Stimulated activated CD4-positive, alpha-beta T cell treated with anti-CD3 and anti-CD28 coated beads, Interleukin-12 subunit alpha, Interleukin-12 subunit beta, amount 100 ng/mL, for 4 hours (primary cell): Measurements from ENCODE around the gene GSK3A.

ENCODE experiments used
- DNase-seq: peaks from one replicate; pipeline ENCODE4 v3.0.0-alpha.2; 2020

Gene GSK3A

DNA sequence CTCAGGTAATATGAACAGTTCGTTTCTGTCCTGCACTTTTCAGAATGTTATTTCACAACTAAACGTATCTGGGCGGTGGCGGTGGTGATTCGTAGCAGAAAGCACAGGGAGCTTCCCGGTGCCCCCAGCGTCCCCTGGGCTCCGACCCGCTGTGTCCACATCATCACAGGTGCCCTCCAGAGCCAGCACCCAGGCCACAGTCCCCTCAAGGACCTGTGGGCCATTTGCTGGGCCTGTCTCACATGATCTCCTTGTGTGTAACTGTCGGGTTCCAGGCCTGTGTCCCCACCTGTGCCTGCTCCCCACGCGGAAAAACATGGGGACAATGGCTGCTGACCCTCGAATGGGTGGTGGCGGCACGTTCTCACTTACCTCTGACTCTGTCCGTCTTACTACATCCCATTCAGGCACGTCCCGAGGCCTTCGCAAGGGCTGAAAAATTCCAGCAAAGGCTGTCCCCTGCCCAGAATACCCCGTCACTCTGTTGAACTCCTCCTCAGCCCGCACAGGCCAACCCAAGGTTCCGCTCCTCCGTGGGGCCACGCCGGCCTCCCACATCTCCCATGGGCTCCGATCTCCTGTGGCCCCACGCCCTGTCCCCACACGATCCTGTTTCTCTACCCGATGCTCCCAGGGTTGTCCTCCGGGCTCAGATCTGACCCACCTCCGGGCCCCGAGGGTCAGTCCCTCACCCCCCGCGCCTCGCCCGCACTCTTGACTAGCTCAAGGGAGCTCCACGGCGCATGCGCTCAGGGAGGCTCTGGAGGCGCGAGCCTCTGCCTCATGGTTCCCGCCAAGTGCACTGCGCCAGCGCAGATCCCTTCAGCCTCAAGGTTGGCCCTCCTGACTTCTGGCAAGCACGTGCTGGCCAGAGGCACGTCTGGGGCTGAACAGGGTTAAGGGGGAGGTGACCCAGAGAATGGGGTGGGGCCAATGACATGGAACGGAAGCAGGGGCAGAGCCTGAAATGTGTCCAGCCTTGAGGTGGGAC is 46.1 kb downstream of the GSK3A start:
- DNase-seq, result no peak

DNA sequence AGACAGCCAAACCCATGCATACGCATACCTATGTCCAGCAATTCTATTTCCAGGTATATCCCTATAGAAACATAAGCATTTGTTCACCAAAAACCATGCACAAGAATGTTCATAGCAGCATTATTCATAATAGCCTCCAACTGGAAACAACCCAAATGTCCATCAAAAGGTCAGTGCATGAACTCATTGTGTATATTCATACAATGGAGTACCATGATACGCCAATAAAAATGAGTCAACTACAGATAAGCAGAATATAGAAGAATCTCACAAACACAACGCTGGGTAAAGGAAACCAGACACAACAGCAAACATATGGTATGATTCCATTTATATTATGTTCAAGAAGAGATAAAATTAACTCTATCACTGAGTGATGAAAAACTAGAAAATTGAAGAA is 48.7 kb downstream of the GSK3A start:
- DNase-seq, result no peak

DNA sequence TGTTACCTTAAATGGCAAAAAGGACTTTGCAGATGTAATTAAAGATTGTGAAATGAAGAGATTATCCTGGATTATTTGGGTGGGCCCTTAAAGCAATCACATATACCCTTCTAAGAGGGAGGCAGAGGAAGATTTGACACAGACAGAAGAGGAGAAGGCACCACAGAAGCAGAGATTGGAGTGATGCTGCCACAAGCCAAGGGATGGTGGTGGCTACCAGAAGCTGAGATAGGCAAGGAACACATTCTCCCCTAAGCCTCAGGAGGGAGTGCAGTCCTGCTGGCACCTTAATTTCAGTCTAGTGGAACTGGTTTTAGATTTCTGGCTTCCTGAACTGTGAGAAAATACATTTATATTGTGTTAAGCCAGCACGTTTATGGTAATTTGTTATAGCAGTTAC is 49.1 kb downstream of the GSK3A start:
- DNase-seq, result no peak

DNA sequence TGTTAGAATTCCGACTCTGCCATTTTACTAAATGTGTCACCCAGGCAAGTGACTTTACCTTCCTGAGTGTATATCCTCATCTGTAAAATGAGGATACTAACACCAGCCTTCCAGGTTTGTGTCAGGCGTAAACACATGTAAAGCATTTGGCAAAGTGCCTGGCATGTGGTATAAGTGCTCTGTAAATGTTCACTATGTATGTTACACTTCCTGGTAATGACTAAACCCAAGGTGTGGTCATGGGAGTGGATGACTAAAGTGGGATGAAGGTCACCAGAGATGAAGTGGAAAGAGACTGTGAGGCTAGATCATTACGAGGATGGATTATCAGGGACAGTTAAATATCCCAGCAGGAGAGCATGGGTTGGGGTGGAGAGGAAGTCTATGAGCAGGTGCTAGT is 50.5 kb downstream of the GSK3A start:
- no peak for DNase-seq

DNA sequence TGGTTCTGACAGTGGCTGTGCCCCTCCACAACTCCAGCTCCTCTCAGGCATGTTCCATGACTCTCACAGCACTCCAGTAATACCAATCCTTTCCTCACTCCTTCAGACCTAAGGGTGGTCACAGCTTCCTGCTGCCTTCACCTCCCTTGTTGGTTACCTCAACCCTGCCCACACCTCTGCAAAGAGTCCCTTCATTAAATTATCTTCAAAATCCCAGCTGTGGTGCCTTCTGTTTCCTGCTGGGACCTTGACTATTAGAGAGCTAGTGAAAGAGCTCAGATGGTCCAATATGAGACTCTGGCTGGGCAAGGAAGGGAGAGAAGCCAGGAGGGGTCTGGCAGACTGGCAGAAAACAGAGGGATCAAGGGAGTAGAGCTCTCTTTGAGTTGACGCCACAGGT is 51.1 kb downstream of the GSK3A start:
- no peak for DNase-seq

DNA sequence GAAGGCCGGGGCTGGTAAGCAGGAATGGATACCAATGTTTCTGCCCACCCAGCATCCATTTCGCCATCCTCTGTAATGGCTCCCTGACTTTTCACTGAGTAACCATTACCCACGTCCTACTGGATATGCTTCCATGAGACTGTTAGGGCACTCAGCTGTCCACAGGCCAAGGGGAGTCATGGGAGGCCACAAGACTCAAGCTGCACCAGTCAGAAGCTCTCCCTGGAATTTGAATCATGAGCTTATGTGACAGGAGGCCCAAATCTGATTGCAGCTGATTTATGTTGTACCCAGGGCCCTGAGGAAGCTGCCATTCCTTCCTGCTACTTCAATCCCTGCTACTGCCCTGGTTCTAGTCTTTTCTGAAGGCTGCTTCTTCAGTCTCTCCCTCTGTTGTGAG is 53.3 kb downstream of the GSK3A start:
- DNase-seq, result no peak

DNA sequence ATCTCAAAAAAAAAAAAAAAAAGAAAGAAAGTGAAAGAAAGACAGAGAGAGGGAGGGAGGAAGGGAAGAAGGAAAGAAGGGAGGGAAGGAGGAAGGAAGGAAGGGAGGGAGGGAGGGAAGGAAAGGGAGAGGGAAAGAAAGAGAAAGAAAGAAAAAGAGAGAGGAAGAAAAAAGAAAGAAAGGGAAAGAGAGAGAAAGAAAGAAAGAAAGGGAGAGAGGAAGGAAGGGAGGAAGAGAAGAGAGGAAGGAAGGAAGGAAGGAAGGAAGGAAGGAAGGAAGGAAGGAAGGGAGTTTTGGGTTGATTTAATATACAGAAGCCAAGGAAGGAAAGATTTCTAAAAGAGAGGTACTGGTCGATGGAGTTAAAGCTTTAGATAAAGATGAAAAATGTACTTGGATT is 53.7 kb downstream of the GSK3A start:
- no peak for DNase-seq

DNA sequence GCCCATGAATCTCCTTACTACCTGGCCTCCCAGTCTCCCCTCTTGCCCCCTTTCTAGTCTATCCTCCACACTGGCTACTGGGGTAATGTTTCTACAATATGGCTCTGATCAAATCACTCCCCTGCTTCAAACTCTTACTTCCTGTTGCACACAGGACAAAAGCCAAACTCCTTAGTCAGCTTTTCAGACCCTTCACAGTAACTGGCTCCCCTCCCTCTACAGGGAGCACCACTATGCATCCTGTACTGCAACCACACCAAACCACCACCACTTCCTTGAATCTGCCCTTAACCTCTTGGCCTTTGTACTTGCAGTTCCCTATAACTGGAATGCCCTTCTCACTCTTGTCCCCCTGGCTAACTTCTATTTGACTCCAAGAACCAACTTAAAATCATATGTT is 57.1 kb downstream of the GSK3A start:
- DNase-seq, result no peak

DNA sequence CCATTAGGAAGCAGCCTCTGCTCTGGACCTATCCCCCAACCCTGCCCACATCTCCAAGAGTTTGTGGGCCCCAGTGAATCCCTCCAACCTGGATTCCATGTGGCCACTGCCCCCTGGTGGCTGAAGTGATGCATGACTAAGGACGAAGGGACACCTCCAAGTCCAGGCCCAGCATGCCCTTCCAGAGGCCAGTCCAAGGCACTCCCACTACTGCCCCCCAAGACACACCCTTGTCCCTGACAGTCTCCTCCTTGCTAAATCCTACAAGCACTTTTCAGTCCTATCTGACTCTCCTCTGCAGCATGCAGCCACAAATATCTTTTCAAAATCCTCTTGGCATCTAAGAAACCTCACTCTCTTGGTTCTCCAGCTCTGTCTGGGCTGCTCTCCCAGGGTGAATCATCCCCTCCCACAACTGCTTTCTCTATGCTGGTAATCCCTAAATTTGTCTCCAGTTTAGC is 58.0 kb downstream of the GSK3A start:
- peak; percentile 67 for DNase-seq
